Astrocyte (in vitro differentiated cells and primary cell): Measurements from ENCODE around the gene TET2.

Experiments used
- CTCF ChIP-seq: IDR thresholded peaks from 2 replicates; pipeline ENCODE4 v1.5.1; 2011; ENCODE audit warnings: low read depth, mild to moderate bottlenecking, inconsistent platforms, low read length, moderate library complexity; ENCODE audit not compliant: insufficient read depth
- EZH2 ChIP-seq: IDR thresholded peaks from 2 replicates; pipeline ENCODE4 v1.6.1; 2012; ENCODE audit warnings: mild to moderate bottlenecking, low read length, inconsistent platforms; ENCODE audit not compliant: insufficient read depth

DNA sequence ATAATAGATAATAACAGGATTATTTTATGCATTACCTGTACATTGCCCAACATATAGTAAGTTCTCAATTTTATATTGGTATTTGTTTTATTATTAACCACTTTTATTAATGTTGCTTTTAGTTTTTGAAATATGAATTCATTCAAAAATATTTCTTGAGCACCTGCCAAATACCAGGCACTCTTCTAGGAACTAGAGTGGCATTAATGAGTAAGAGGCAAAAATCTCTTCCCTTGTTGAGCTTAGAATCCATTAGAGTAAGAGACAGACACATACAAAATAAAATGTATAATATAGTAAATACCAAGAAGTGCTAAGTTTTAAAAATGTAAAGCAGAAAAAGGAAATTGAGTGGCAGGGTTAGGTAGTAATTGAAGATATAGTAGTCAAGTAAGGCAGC lies 45.8 kb downstream of the TET2 start:
- TF ChIP-seq CTCF (no peak), EZH2 (no peak)
